Stomach (tissue), 9 donors: ENCODE measurements around the gene HERPUD1. TPM values are rescaled to one million over a fixed set of nuclear protein-coding genes. Genes with fewer than 3 reads are reported as not detected.

Experiments used
- DNase-seq, 2 donors: peaks; one replicate each; pipeline versions ENCODE4 v3.0.0 to v3.0.0-alpha.2; 2013 to 2019
- H3K27ac ChIP-seq, 5 donors: fragments of 200-600 bp in 4 of 5; sonication (generic) in 4 of 5; one replicate each; pipeline ENCODE4 v1.5.1; 2013 to 2019; ENCODE audit warnings: mild to moderate bottlenecking in 1 of 5, moderate library complexity in 1 of 5
- H3K27me3 ChIP-seq, 3 donors: fragments of 200-600 bp; sonication (generic); one replicate each; pipeline ENCODE4 v1.5.1; 2017 to 2019; ENCODE audit warnings: mixed run types in 1 of 3
- H3K36me3 ChIP-seq, 4 donors: fragments of 200-600 bp; sonication (generic); 1 replicate in 3 of 4; 2 replicates in 1 of 4; pipeline ENCODE4 v1.5.1; 2016 to 2019
- H3K4me1 ChIP-seq, 4 donors: fragments of 200-600 bp; sonication (generic); one replicate each; pipeline ENCODE4 v1.5.1; 2016 to 2019
- H3K4me3 ChIP-seq, 4 donors: fragments of 200-600 bp; sonication (generic) in 3 of 4; one replicate each; pipeline ENCODE4 v1.5.1; 2016 to 2019; ENCODE audit warnings: mild to moderate bottlenecking in 1 of 4
- H3K9me3 ChIP-seq, 4 donors: fragments of 200-600 bp; sonication (generic); one replicate each; pipeline ENCODE4 v1.5.1; 2016 to 2019
- CTCF ChIP-seq, 7 experiments: fragments of 450-650 bp in 4 of 7; fragments of 200-600 bp in 3 of 7; sonication (generic) in 3 of 7; IDR thresholded peaks; one replicate each; pipeline ENCODE4 v1.5.1; 2016 to 2019; ENCODE audit warnings: antibody characterized with exemption in 7 of 7, control low read depth in 2 of 7, mild to moderate bottlenecking in 1 of 7
- EP300 ChIP-seq: sonication (generic); formaldehyde crosslinking; IDR thresholded peaks from one replicate; pipeline ENCODE4 v1.6.1; 2017; ENCODE audit warnings: antibody characterized with exemption
- POLR2A ChIP-seq, 4 donors: fragments of 450-650 bp; IDR thresholded peaks; one replicate each; pipeline ENCODE4 v1.6.1; 2016; ENCODE audit warnings: antibody characterized with exemption in 4 of 4, control low read depth in 2 of 4, mild to moderate bottlenecking in 1 of 4, moderate library complexity in 1 of 4
- POLR2AphosphoS5 ChIP-seq, 3 donors: sonication (generic); formaldehyde crosslinking; IDR thresholded peaks; one replicate each; pipeline ENCODE4 v1.6.1; 2016; ENCODE audit warnings: antibody characterized with exemption in 3 of 3
- WGBS, 5 donors: extraction: QIAGEN DNeasy Blood & Tissue Kit in 3 of 5; methylation state at CpG; one replicate each; pipeline versions ENCODE4 v1.1.5 to v1.1.7; 2013 to 2018; 5-methylcytosine and 5-hydroxymethylcytosine counted together
- intact Hi-C: fragments of 100-400 bp; cut with DNase I; formaldehyde crosslinking; loops from one replicate; pipeline ENCODE4 v1.15.1; 2023; ENCODE audit warnings: low total_unique reads
- polyA plus RNA-seq, 3 donors: library from polyadenylated mRNA; stranded (reverse); fragments of 200-250 nt; gene quantifications; one replicate each; pipeline ENCODE4 v1.2.3, GENCODE V29; 2013
- total RNA-seq, 5 donors: library from RNA; depleted of rRNA; stranded (reverse); fragments of >200 nt; gene quantifications; one replicate each; pipeline versions ENCODE4 v1.1.0 to v1.2.3, GENCODE V29; 2014 to 2016
- donor health status: healthy with polysubstance abuse.
- donor health status: Bipolar disorder and iron deficiency.
- donor health status: healthy.

Gene HERPUD1
- total and polyA plus RNA-seq, 8 donors: 2.6 to 329 (median 74.7) TPM

GRCh38 chr16:56993204-56993603 is 61.3 kb downstream of the HERPUD1 start:
- 48 to 70% (median 63%) methylated on average over 2 of the region's 2 CpGs for WGBS, 5 donors

GRCh38 chr16:56994311-56994710 is 62.4 kb downstream of the HERPUD1 start:
- Histone ChIP-seq H3K9me3 (no peaks in the 10 kb centered on the region), H3K4me3 (no peak overlapping the region), H3K4me1 (peaks cover 3 to 51% (median 22%) of the 10 kb centered on the region in 4 donors), H3K27me3 (no peaks in the 10 kb centered on the region), H3K27ac (no peak overlapping the region), H3K36me3 (peaks cover 0 to 10% (median 0%) of the 10 kb centered on the region in 4 donors)
- no peak for DNase-seq
- intact Hi-C loops: no loop called here
- no peak for TF ChIP-seq EP300
- TF ChIP-seq POLR2AphosphoS5 (IDR thresholded peaks at IDR 0.05): no peak
- TF ChIP-seq POLR2A (IDR thresholded peaks at IDR 0.05): no peak
- TF ChIP-seq CTCF (IDR thresholded peaks at IDR 0.05): no peak
- 69 to 83% (median 72%) methylated on average over 5 of the region's 5 CpGs for WGBS, 5 donors

More at GRCh38 chr16:56993204-56993603, 61.3 kb downstream of the HERPUD1 start:
- Histone ChIP-seq H3K36me3 (peaks cover 0 to 10% (median 0%) of the 10 kb centered on the region in 4 donors), H3K27me3 (no peaks in the 10 kb centered on the region), H3K4me3 (no peak overlapping the region), H3K27ac (no peak overlapping the region), H3K4me1 (peaks cover 10 to 57% (median 26%) of the 10 kb centered on the region in 4 donors), H3K9me3 (no peaks in the 10 kb centered on the region)
- intact Hi-C loops: no loop called here
- no peak for TF ChIP-seq POLR2AphosphoS5 (IDR thresholded peaks at IDR 0.05)
- no peak for TF ChIP-seq EP300
- TF ChIP-seq CTCF (IDR thresholded peaks at IDR 0.05): no peak
- no peak for TF ChIP-seq POLR2A (IDR thresholded peaks at IDR 0.05)
- DNase-seq: no peak

Other genes with a start within 250 kb of the HERPUD1 start
- 1,000 to 10,000 TPM in 1 of 5 donors, 100 to 1,000 TPM in 4; 261 to 1,065 (median 315) TPM for gene MT1X, start 249.7 kb upstream of the HERPUD1 start, total RNA-seq
- gene MT1X, start 249.7 kb upstream of the HERPUD1 start, polyA plus RNA-seq: 1,000 to 10,000 TPM in 2 of 3 donors, 100 to 1,000 TPM in 1; 760 to 1,982 (median 1,143) TPM
- 100 to 1,000 TPM in 1 of 5 donors, 10 to 100 TPM in 4; 43.2 to 184 (median 87.5) TPM for gene NUP93, start 202.0 kb upstream of the HERPUD1 start, total RNA-seq
- 10 to 100 TPM; 26.7 to 46.6 (median 27.4) TPM for gene NUP93, start 202.0 kb upstream of the HERPUD1 start, polyA plus RNA-seq
- gene SLC12A3, start 66.9 kb upstream of the HERPUD1 start, total RNA-seq: not detected
- gene SLC12A3, start 66.9 kb upstream of the HERPUD1 start, polyA plus RNA-seq: under 1 TPM in 2 of 3 donors, not detected in 1; 0.10 to 0.12 TPM
- 1 to 10 TPM in 1 of 5 donors, not detected in 4; 2.9 TPM for gene CETP, start 29.8 kb downstream of the HERPUD1 start, total RNA-seq
- gene CETP, start 29.8 kb downstream of the HERPUD1 start, polyA plus RNA-seq: under 1 TPM; 0.18 to 0.46 (median 0.19) TPM
- gene NLRC5, start 57.4 kb downstream of the HERPUD1 start, total RNA-seq: 100 to 1,000 TPM in 1 of 5 donors, 10 to 100 TPM in 4; 12.5 to 265 (median 40.2) TPM
- 10 to 100 TPM; 11.7 to 24.5 (median 14.2) TPM for gene NLRC5, start 57.4 kb downstream of the HERPUD1 start, polyA plus RNA-seq
- gene CPNE2, start 160.4 kb downstream of the HERPUD1 start, total RNA-seq: 10 to 100 TPM in 4 of 5 donors, 1 to 10 TPM in 1; 8.7 to 55.4 (median 27.4) TPM
- 10 to 100 TPM; 10.7 to 31.8 (median 24.8) TPM for gene CPNE2, start 160.4 kb downstream of the HERPUD1 start, polyA plus RNA-seq